ENCODE data around the gene AAK1. TPM values are rescaled to one million over a fixed set of nuclear protein-coding genes. Genes with fewer than 3 reads are reported as not detected.
A peak's percentile ranks its signal among the peaks of the same experiment; 100 is the strongest.

AAK1 gene
- total RNA-seq, 2 experiments from 2014 or later = 114 to 115 TPM

DNA sequence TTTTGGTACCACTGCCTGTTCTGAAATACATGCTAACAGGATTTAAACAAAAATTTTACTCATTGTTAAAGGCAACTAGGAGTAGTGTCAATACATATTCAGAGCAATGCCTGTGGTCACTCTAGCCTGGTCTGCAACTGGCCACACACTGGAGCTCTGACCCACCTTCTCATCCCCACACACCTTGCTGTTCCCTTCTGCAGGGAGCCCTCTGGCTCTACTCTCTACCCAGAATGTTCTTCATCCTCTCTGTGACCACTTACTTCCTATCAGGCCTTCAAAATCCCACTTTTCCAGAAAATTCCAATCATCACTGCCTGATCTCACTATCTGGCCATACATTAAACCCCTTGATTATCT, 104.0 kb downstream of the AAK1 start:
- no peaks in the 10 kb centered on the region for H3K9me3 Mint-ChIP-seq
- H3K36me3 Mint-ChIP-seq (ENCODE audit: low read depth) = peaks cover 66% of the 10 kb centered on the region
- DNase-seq (no peak), ATAC-seq (no peak)
- ChIA-PET CTCF (interaction anchor here (0.9 to 1.0 kb wide), 2 partner anchors 25 kb away, joined by 3 to 4 read pairs; no protein-coding TSS in a partner anchor), POLR2A (no interaction called here)
- TF ChIP-seq CTCF (IDR thresholded peaks at IDR 0.05) = no peak
- intact Hi-C loops (cut with micrococcal nuclease) = no loop called here
- no peaks in the 10 kb centered on the region for H3K27me3 Mint-ChIP-seq
- H3K27ac Mint-ChIP-seq = peak overlapping the region; percentile 31
- no peak overlapping the region for H3K4me3 Mint-ChIP-seq
- H3K4me1 Mint-ChIP-seq (ENCODE audit: low read depth) = peaks cover 30% of the 10 kb centered on the region

- no peak for TF ChIP-seq CTCF (IDR thresholded peaks at IDR 0.05)
- Mint-ChIP-seq H3K27ac (peak overlapping the region; percentile 19), H3K9me3 (no peaks in the 10 kb centered on the region), H3K4me3 (no peak overlapping the region), H3K4me1 (ENCODE audit: low read depth) (peaks cover 27% of the 10 kb centered on the region), H3K27me3 (no peaks in the 10 kb centered on the region), H3K36me3 (ENCODE audit: low read depth) (peaks cover 66% of the 10 kb centered on the region)
- ChIA-PET POLR2A (interaction anchor here (1.7 kb wide), 1 partner anchor 14 kb away, joined by 4 read pairs; no protein-coding TSS in a partner anchor), CTCF (interaction anchor here (1.0 to 1.3 kb wide), 2 partner anchors 26 to 186 kb away, joined by 3 to 4 read pairs; no protein-coding TSS in a partner anchor)
- intact Hi-C loops (cut with micrococcal nuclease) = no loop called here
- no peak for ATAC-seq
- DNase-seq = no peak
Measured at GRCh38 chr2:69538872-69539548, 104.5 kb downstream of the AAK1 start.

GRCh38 chr2:69538249-69538648, 105.3 kb downstream of the AAK1 start:
- Mint-ChIP-seq H3K36me3 (ENCODE audit: low read depth) (peaks cover 71% of the 10 kb centered on the region), H3K27ac (no peak overlapping the region), H3K4me1 (ENCODE audit: low read depth) (peaks cover 27% of the 10 kb centered on the region), H3K27me3 (no peaks in the 10 kb centered on the region), H3K9me3 (no peaks in the 10 kb centered on the region), H3K4me3 (no peak overlapping the region)
- ATAC-seq (no peak), DNase-seq (no peak)
- intact Hi-C loops (cut with micrococcal nuclease) = no loop called here
- ChIA-PET POLR2A (interaction anchor here (1.7 kb wide), 1 partner anchor 13 kb away, joined by 4 read pairs; no protein-coding TSS in a partner anchor), CTCF (interaction anchor here (1.0 to 1.3 kb wide), 2 partner anchors 27 to 186 kb away, joined by 3 to 4 read pairs; no protein-coding TSS in a partner anchor)
- no peak for TF ChIP-seq CTCF (IDR thresholded peaks at IDR 0.05)

DNA sequence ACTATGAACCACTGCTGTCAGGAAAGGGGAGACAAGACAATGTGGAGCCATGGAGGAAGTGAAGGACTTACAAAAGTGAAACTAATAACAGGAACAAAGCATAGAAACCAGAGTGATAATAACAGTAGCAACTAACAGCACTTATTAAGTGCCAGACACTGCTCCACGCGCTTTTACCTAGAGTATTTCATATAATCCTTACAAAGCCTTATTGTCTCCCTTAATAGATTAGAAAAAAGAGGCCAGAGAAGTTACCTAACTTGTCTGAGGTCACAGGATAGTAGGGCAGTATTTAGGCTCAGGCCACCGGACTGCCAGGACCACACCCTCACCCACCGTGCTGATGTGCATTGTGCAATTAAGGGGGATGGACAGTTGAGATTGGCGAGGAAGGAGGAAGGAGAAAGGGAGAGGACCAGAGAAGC, 107.7 kb downstream of the AAK1 start:
- no peak for TF ChIP-seq CTCF (IDR thresholded peaks at IDR 0.05)
- intact Hi-C loops (cut with micrococcal nuclease) = no loop called here
- H3K9me3 Mint-ChIP-seq = no peaks in the 10 kb centered on the region
- H3K27ac Mint-ChIP-seq = peak overlapping the region; percentile 64
- ChIA-PET POLR2A (interaction anchor here (1.0 to 1.2 kb wide), 2 partner anchors 17 to 189 kb away, joined by 3 read pairs; no protein-coding TSS in a partner anchor), CTCF (no interaction called here)
- no peak overlapping the region for H3K4me3 Mint-ChIP-seq
- H3K27me3 Mint-ChIP-seq = no peaks in the 10 kb centered on the region
- no peak for ATAC-seq
- H3K4me1 Mint-ChIP-seq (ENCODE audit: low read depth) = peaks cover 30% of the 10 kb centered on the region
- no peak for DNase-seq
- peaks cover 79% of the 10 kb centered on the region for H3K36me3 Mint-ChIP-seq (ENCODE audit: low read depth)

DNA sequence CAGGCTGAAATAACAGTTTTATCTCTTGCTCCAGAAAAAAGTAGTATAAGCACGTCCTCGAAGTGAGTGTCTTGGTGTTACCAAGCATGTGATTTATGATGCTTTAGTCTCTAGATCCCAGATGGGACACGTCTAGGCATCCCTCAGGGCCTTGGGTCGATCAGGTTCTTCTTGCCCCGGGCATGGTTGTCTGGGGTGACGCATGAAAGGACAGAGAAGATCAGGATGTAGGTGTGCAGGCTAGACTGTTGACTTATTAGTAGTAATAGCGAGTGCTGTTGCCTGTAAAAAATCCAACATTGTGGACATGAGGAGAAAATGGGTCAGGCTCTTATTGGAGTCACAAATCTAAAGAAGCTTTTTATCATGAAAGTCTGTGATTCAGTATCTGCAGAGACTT, 112.4 kb downstream of the AAK1 start:
- H3K4me1 Mint-ChIP-seq (ENCODE audit: low read depth) = peaks cover 18% of the 10 kb centered on the region
- H3K36me3 Mint-ChIP-seq (ENCODE audit: low read depth) = peaks cover 60% of the 10 kb centered on the region
- H3K27ac Mint-ChIP-seq = no peak overlapping the region
- no peaks in the 10 kb centered on the region for H3K27me3 Mint-ChIP-seq
- ChIA-PET CTCF (interaction anchor here (0.9 kb wide), 1 partner anchor 34 kb away, joined by 3 read pairs; no protein-coding TSS in a partner anchor), POLR2A (no interaction called here)
- intact Hi-C loops (cut with micrococcal nuclease) = no loop called here
- no peak overlapping the region for H3K4me3 Mint-ChIP-seq
- no peak for TF ChIP-seq CTCF (IDR thresholded peaks at IDR 0.05)
- H3K9me3 Mint-ChIP-seq = no peaks in the 10 kb centered on the region
- ATAC-seq (no peak), DNase-seq (no peak)
